H1 (cell line): Measurements from ENCODE around the gene PCSK4. TPM values are rescaled to one million over a fixed set of nuclear protein-coding genes. Genes with fewer than 3 reads are reported as not detected.

Source experiments
- CTCF ChIA-PET: fragments of 300-600 bp; sonication (Branson Sonifier 250); formaldehyde crosslinking; loops from one replicate; lab custom pipeline; 2021; ENCODE audit not compliant: partially characterized antibody; lab: Charles Lee
- POLR2A ChIA-PET: fragments of 300-600 bp; sonication (Branson Sonifier 250); formaldehyde crosslinking; loops from one replicate; lab custom pipeline; 2021; ENCODE audit warnings: inconsistent platforms; ENCODE audit not compliant: partially characterized antibody; lab: Charles Lee
- DNase-seq, 2 experiments: peaks; one replicate each; pipeline versions ENCODE4 v3.0.0 to v3.0.0-alpha.2; 2010 to 2022; ENCODE audit warnings: low spot score in 2 of 2, low read depth in 1 of 2, mixed read lengths in 1 of 2
- FAIRE-seq: peaks from 2 replicates; lab custom pipeline; 2011; peaks lifted over from hg19 to GRCh38; lab: Jason Lieb, UNC
- H2AFZ ChIP-seq: 2 replicates; pipeline ENCODE4 v1.8.1; 2012; ENCODE audit warnings: low read length, inconsistent platforms
- H2AK5ac ChIP-seq: 2 replicates; pipeline ENCODE4 v1.6.1; 2013; ENCODE audit warnings: low read depth, low read length
- H2BK120ac ChIP-seq: replicated peaks from 2 replicates; pipeline ENCODE3; 2013; ENCODE audit warnings: low read depth, low read length, inconsistent platforms
- H2BK12ac ChIP-seq: 2 replicates; pipeline ENCODE4 v1.6.1; 2013; ENCODE audit warnings: low read depth, low read length
- H2BK15ac ChIP-seq: 2 replicates; pipeline ENCODE4 v1.6.1; 2013; ENCODE audit warnings: low read length
- H2BK20ac ChIP-seq: 2 replicates; pipeline ENCODE4 v1.6.1; 2013; ENCODE audit warnings: low read length
- H2BK5ac ChIP-seq: 2 replicates; pipeline ENCODE4 v1.6.1; 2013; ENCODE audit warnings: low read depth, low read length
- H3K14ac ChIP-seq: 2 replicates; pipeline ENCODE4 v1.6.1; 2013; ENCODE audit warnings: inconsistent platforms; ENCODE audit not compliant: insufficient read length
- H3K18ac ChIP-seq: 2 replicates; pipeline ENCODE4 v1.6.1; 2013; ENCODE audit warnings: low read length; ENCODE audit errors: extremely low read depth
- H3K23ac ChIP-seq: 2 replicates; pipeline ENCODE4 v1.6.1; 2013; ENCODE audit warnings: inconsistent platforms; ENCODE audit not compliant: insufficient read length
- H3K23me2 ChIP-seq: 2 replicates; pipeline ENCODE4 v1.6.1; 2013; ENCODE audit warnings: low read depth, low read length
- H3K27ac ChIP-seq: 2 replicates; pipeline ENCODE4 v1.6.1; 2011; ENCODE audit warnings: low read depth, low read length, inconsistent platforms
- H3K27me3 ChIP-seq, 4 experiments: replicated peaks in 1 of 4; 1 replicate in 1 of 4; 2 replicates in 3 of 4; pipeline versions ENCODE4 v1.6.1 to v1.8.1; 2011 to 2013; ENCODE audit warnings: low read length in 3 of 4, mild to moderate bottlenecking in 3 of 4, inconsistent platforms in 2 of 4, mixed read lengths in 2 of 4, moderate library complexity in 1 of 4; ENCODE audit not compliant: control insufficient read depth in 3 of 4, insufficient read depth in 3 of 4; ENCODE audit errors: extremely low read depth in 1 of 4
- H3K36me3 ChIP-seq, 4 experiments: 2 replicates each; pipeline versions ENCODE4 v1.6.1 to v1.8.1; 2011 to 2013; ENCODE audit warnings: mild to moderate bottlenecking in 4 of 4, low read length in 3 of 4, moderate library complexity in 2 of 4, control low read depth in 1 of 4, inconsistent platforms in 1 of 4; ENCODE audit not compliant: insufficient read depth in 4 of 4, control insufficient read depth in 2 of 4
- H3K4ac ChIP-seq: replicated peaks from 2 replicates; pipeline ENCODE3; 2013; ENCODE audit warnings: low read length, low read depth, mixed read lengths, inconsistent platforms; ENCODE audit not compliant: insufficient read length
- H3K4me1 ChIP-seq, 4 experiments: replicated peaks in 1 of 4; 1 replicate in 1 of 4; 2 replicates in 3 of 4; pipeline versions ENCODE4 v1.6.1 to v1.8.1; 2011 to 2013; ENCODE audit warnings: low read length in 3 of 4, inconsistent platforms in 2 of 4, mixed read lengths in 1 of 4; ENCODE audit not compliant: insufficient read depth in 4 of 4, control insufficient read depth in 3 of 4
- H3K4me2 ChIP-seq, 2 experiments: 2 replicates each; pipeline versions ENCODE4 v1.6.1 to v1.8.1; 2011 to 2013; ENCODE audit warnings: low read depth in 2 of 2, low read length in 2 of 2, control low read depth in 1 of 2, inconsistent platforms in 1 of 2, mild to moderate bottlenecking in 1 of 2; ENCODE audit not compliant: insufficient read depth in 1 of 2
- H3K4me3 ChIP-seq, 4 experiments: fragments of 200-600, 300-600 bp in 1 of 4; sonication (generic), shearing (Covaris generic), sonication (Bioruptor Twin) in 1 of 4; 2 replicates each; pipeline versions ENCODE4 v1.5.1 to v1.8.1; 2011 to 2016; ENCODE audit warnings: low read length in 4 of 4, low read depth in 3 of 4, control low read depth in 2 of 4, inconsistent platforms in 2 of 4, mild to moderate bottlenecking in 2 of 4, mixed read lengths in 1 of 4, moderate library complexity in 1 of 4; ENCODE audit not compliant: insufficient read depth in 2 of 4; ENCODE audit errors: extremely low read depth in 1 of 4
- H3K56ac ChIP-seq: replicated peaks from 2 replicates; pipeline ENCODE3; 2013; ENCODE audit warnings: low read depth, mild to moderate bottlenecking, mixed read lengths, low read length, inconsistent platforms; ENCODE audit not compliant: insufficient read length
- H3K79me1 ChIP-seq: 2 replicates; pipeline ENCODE4 v1.6.1; 2013; ENCODE audit warnings: low read depth, low read length, control low read depth
- H3K79me2 ChIP-seq, 2 experiments: 2 replicates each; pipeline versions ENCODE4 v1.6.1 to v1.8.1; 2012 to 2013; ENCODE audit warnings: low read length in 2 of 2, mild to moderate bottlenecking in 2 of 2, inconsistent platforms in 1 of 2; ENCODE audit not compliant: insufficient read depth in 2 of 2, control insufficient read depth in 1 of 2
- H3K9ac ChIP-seq, 4 experiments: replicated peaks in 1 of 4; 1 replicate in 1 of 4; 2 replicates in 3 of 4; pipeline versions ENCODE4 v1.6.1 to v1.8.1; 2011 to 2013; ENCODE audit warnings: low read depth in 3 of 4, low read length in 3 of 4, control low read depth in 2 of 4, mild to moderate bottlenecking in 2 of 4, moderate library complexity in 2 of 4, inconsistent platforms in 1 of 4; ENCODE audit errors: extremely low read depth in 1 of 4
- H3K9me3 ChIP-seq, 2 experiments: 2 replicates each; pipeline versions ENCODE4 v1.6.1 to v1.8.1; 2012 to 2013; ENCODE audit warnings: mild to moderate bottlenecking in 2 of 2, moderate library complexity in 2 of 2, control low read depth in 1 of 2, inconsistent platforms in 1 of 2, low read depth in 1 of 2, low read length in 1 of 2, mixed read lengths in 1 of 2; ENCODE audit not compliant: insufficient read depth in 2 of 2
- H4K20me1 ChIP-seq, 2 experiments: replicated peaks in 1 of 2; 2 replicates each; pipeline versions ENCODE3 to v1.8.1; 2011 to 2013; ENCODE audit warnings: inconsistent platforms in 2 of 2, low read length in 2 of 2, mild to moderate bottlenecking in 1 of 2; ENCODE audit not compliant: insufficient read depth in 2 of 2, control insufficient read depth in 1 of 2
- H4K5ac ChIP-seq: 2 replicates; pipeline ENCODE4 v1.6.1; 2013; ENCODE audit warnings: low read length, low read depth, mixed read lengths, inconsistent platforms; ENCODE audit not compliant: insufficient read length
- H4K8ac ChIP-seq: 2 replicates; pipeline ENCODE4 v1.8.0; 2013; ENCODE audit warnings: mild to moderate bottlenecking, moderate library complexity, low read length, inconsistent platforms; ENCODE audit not compliant: insufficient read depth; ENCODE audit errors: extremely low read depth
- H4K91ac ChIP-seq: replicated peaks from 2 replicates; pipeline ENCODE3; 2013; ENCODE audit warnings: low read length, mixed read lengths, inconsistent platforms; ENCODE audit not compliant: insufficient read length
- CREB1 ChIP-seq: IDR thresholded peaks from 2 replicates; pipeline ENCODE4 v1.6.1; 2012; ENCODE audit warnings: inconsistent platforms
- EGR1 ChIP-seq: IDR thresholded peaks from 2 replicates; pipeline ENCODE4 v1.6.1; 2011; ENCODE audit warnings: low read depth, low read length, borderline replicate concordance
- JUN ChIP-seq: IDR thresholded peaks from 2 replicates; pipeline ENCODE4 v1.6.1; 2011; ENCODE audit warnings: low read depth, mild to moderate bottlenecking, improper control_type of control experiment, low read length
- JUND ChIP-seq: IDR thresholded peaks from 2 replicates; pipeline ENCODE4 v1.6.1; 2011; ENCODE audit warnings: mild to moderate bottlenecking, improper control_type of control experiment, low read length
- KDM1A ChIP-seq: fragments of 200-600, 300-600 bp; sonication (generic); IDR thresholded peaks from 2 replicates; pipeline ENCODE4 v1.7.1; 2016; ENCODE audit warnings: mild to moderate bottlenecking, low read length, borderline replicate concordance
- KDM5A ChIP-seq: fragments of 200-600 bp; IDR thresholded peaks from 2 replicates; pipeline ENCODE4 v1.7.1; 2012; ENCODE audit warnings: mild to moderate bottlenecking, low read length, inconsistent platforms, mixed read lengths
- POLR2AphosphoS5 ChIP-seq: IDR thresholded peaks from 2 replicates; pipeline ENCODE4 v1.6.1; 2011; ENCODE audit warnings: low read depth, low read length
- WGBS, 2 experiments: shearing (Covaris generic) in 1 of 2; methylation state at CpG; one replicate each; pipeline versions ENCODE4 v1.1.6 to v1.1.7; 2013 to 2015; ENCODE audit warnings: low lambda C conversion rate in 2 of 2, mixed read lengths in 2 of 2, inconsistent platforms in 1 of 2, low coverage in 1 of 2, missing lambda C conversion rate in 1 of 2; ENCODE audit not compliant: insufficient replicate concordance in 2 of 2, insufficient coverage in 1 of 2, insufficient read length in 1 of 2; ENCODE audit errors: extremely low coverage in 1 of 2, missing lambda C conversion rate in 1 of 2; 5-methylcytosine and 5-hydroxymethylcytosine counted together
- polyA plus RNA-seq, 7 experiments: library from polyadenylated mRNA; depleted of rRNA in 3 of 7; stranded (reverse) in 5 of 7; unstranded in 2 of 7; fragments of >200 nt in 5 of 7; fragments of 200-250 nt in 2 of 7; gene quantifications; 1 replicate in 5 of 7; 2 replicates in 1 of 7; 4 replicates in 1 of 7; pipeline versions ENCODE4 v1.2.1 to v1.2.3, GENCODE V29; 2011 to 2013; ENCODE audit warnings: missing spikeins in 2 of 7, mixed read lengths in 2 of 7
- total RNA-seq: library from RNA; stranded (reverse); fragmentation: NEBNext Ultra II Directional; extraction: Animal tissue kit (Norgen Biotek cat#: 25700); gene quantifications from 2 replicates; pipeline ENCODE4 v1.2.1, GENCODE V29; 2021
- TF ChIP-seq, protein P1 (sequence below): IDR thresholded peaks from 2 replicates; pipeline ENCODE4 v1.6.1; 2011; ENCODE audit warnings: low read depth, mild to moderate bottlenecking, low read length; ENCODE audit not compliant: insufficient read depth

The PCSK4 gene
- total and polyA plus RNA-seq, 2 of the 8 experiments (the other 6 are each of a cell fraction or from before 2014, with no cell fraction given): 9.8 to 10.7 TPM

DNA sequence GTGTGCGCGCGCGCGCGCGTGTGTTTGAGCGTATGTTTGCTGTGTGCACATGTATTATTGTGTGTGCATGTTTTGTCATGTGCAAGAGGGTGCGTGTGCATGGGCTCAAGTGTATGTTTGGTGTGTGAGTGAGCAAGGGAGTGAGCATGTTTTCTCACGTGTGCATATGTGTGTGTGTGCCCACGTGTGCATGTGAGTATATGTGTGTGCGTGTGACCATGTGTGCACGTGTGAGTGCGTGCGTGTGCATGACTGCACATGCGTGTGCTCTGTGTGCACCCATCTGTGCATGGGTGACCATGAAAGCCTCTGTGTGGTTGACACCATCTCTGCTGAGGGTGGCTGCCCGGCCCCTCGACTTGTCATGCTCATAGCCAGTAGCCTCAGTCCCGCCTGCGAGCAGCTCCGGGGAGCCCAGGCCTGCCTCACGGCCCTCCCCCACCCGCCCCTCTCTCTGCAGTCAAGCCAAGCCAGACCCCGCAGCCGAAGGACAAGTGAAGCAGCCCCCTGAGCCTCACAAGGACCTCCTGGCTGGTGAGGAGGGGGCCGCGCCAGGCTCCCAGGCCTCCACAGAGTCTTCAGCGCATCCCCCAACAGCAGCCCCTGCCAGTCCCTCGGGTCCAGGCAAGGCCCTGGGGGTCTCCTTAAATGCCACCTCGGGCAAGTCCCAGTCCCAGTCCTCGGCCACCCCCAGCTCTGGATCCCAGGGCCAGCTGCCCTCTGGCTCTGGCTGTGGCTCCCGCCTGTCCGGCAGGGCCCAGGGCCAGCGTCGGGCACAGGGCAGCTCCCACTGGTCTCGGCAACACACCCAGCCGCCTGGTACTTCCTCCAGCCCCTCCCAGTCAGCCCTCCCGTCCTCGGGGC, 6.8 kb upstream of the PCSK4 start:
- POLR2A ChIA-PET: no interaction called here
- H2BK20ac ChIP-seq: no peak overlapping the region
- no peak overlapping the region for H3K27ac ChIP-seq

More for the DNA sequence above, 6.8 kb upstream of the PCSK4 start:
- Histone ChIP-seq H4K20me1 (peaks cover 0 to 5% of the 10 kb centered on the region in 2 experiments), H4K91ac (no peak overlapping the region), H3K14ac (no peak overlapping the region), H2BK5ac (peak overlapping the region; percentile 56; the same call in 1 of the 2 replicates), H2BK12ac (no peak overlapping the region), H3K79me1 (no peaks in the 10 kb centered on the region), H3K18ac (no peak overlapping the region), H3K27me3 (peaks cover 0 to 7% (median 4%) of the 10 kb centered on the region in 4 experiments; a peak in 5 of 7 replicates), H3K4me2 (no peak overlapping the region), H3K36me3 (no peaks in the 10 kb centered on the region), H2BK15ac (0 out of 2 replicates have a peak overlapping the region, but pooled peaks have one; percentile 55), H3K56ac (no peak overlapping the region), H3K4me1 (no peaks in the 10 kb centered on the region; a peak in 2 of 7 replicates), H4K5ac (no peak overlapping the region), H3K23ac (no peak overlapping the region), H3K79me2 (no peaks in the 10 kb centered on the region), H2AFZ (no peak overlapping the region), H4K8ac (no peak overlapping the region), H3K9ac (0 out of 7 replicates have a peak overlapping the region, but pooled peaks of 1 of the 4 experiments have one; percentile 22), H3K23me2 (peaks cover 4% of the 10 kb centered on the region), H3K4me3 (no peak overlapping the region), H2AK5ac (peak overlapping the region; percentile 89), H3K9me3 (peaks cover 5 to 11% of the 10 kb centered on the region in 2 experiments; a peak in 2 of 4 replicates), H3K4ac (no peak overlapping the region), H2BK120ac (no peak overlapping the region)
- no peak for TF ChIP-seq JUND
- TF ChIP-seq KDM5A: no peak
- no peak for TF ChIP-seq EGR1
- no peak for TF ChIP-seq JUN
- TF ChIP-seq KDM1A: no peak
- TF ChIP-seq, protein P1, sequence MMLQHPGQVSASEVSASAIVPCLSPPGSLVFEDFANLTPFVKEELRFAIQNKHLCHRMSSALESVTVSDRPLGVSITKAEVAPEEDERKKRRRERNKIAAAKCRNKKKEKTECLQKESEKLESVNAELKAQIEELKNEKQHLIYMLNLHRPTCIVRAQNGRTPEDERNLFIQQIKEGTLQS: no peak
- no peak for TF ChIP-seq POLR2AphosphoS5
- no peak for TF ChIP-seq CREB1
- CTCF ChIA-PET: no interaction called here
- DNase-seq (no peak), FAIRE-seq (no peak)
- WGBS, 2 experiments: 86% methylated on average over 37 of the region's 39 CpGs; no CpG with 5 or more reads in 1 of the 2 experiments
